Suprapubic skin (tissue), 4 donors: ENCODE measurements around the gene ZNF497. TPM values are rescaled to one million over a fixed set of nuclear protein-coding genes. Genes with fewer than 3 reads are reported as not detected.
"Not testable (repeated sequence)": the region's sequence is repeated elsewhere in the genome, so short reads cannot be mapped to it uniquely, and the experiment has no call there.

Source experiments
- DNase-seq, 2 donors: peaks; one replicate each; pipeline ENCODE4 v3.0.0-alpha.2; 2019; ENCODE audit warnings: low spot score in 2 of 2
- H3K27ac ChIP-seq: fragments of 200-600 bp; sonication (generic); one replicate; pipeline ENCODE4 v1.5.1; 2019
- H3K27me3 ChIP-seq: fragments of 200-600 bp; sonication (generic); one replicate; pipeline ENCODE4 v1.5.1; 2019
- H3K36me3 ChIP-seq: fragments of 200-600 bp; sonication (generic); one replicate; pipeline ENCODE4 v1.5.1; 2019
- H3K4me1 ChIP-seq: fragments of 200-600 bp; sonication (generic); one replicate; pipeline ENCODE4 v1.5.1; 2019
- H3K4me3 ChIP-seq: fragments of 200-600 bp; sonication (generic); one replicate; pipeline ENCODE4 v1.5.1; 2019; ENCODE audit warnings: mild to moderate bottlenecking
- H3K9me3 ChIP-seq: fragments of 200-600 bp; sonication (generic); one replicate; pipeline ENCODE4 v1.5.1; 2019
- CTCF ChIP-seq, 2 donors: fragments of 200-600 bp in 1 of 2; fragments of 450-650 bp in 1 of 2; sonication (generic) in 1 of 2; IDR thresholded peaks; one replicate each; pipeline ENCODE4 v1.5.1; 2016 to 2019; ENCODE audit warnings: antibody characterized with exemption in 2 of 2, mild to moderate bottlenecking in 1 of 2, moderate library complexity in 1 of 2
- EP300 ChIP-seq: sonication (generic); formaldehyde crosslinking; IDR thresholded peaks from one replicate; pipeline ENCODE4 v1.6.1; 2017; ENCODE audit warnings: antibody characterized with exemption
- POLR2A ChIP-seq, 2 donors: fragments of 450-650 bp; IDR thresholded peaks; one replicate each; pipeline ENCODE4 v1.6.1; 2017; ENCODE audit warnings: antibody characterized with exemption in 2 of 2, mild to moderate bottlenecking in 2 of 2, moderate library complexity in 2 of 2
- POLR2AphosphoS5 ChIP-seq, 3 donors: sonication (generic); formaldehyde crosslinking; IDR thresholded peaks; one replicate each; pipeline ENCODE4 v1.6.1; 2017; ENCODE audit warnings: antibody characterized with exemption in 3 of 3
- WGBS: methylation state at CpG from one replicate; pipeline ENCODE4 v1.1.5; 2018; 5-methylcytosine and 5-hydroxymethylcytosine counted together
- total RNA-seq, 4 donors: library from RNA; depleted of rRNA; stranded (reverse); fragments of >200 nt; gene quantifications; one replicate each; pipeline ENCODE4 v1.1.0, GENCODE V29; 2016

Gene ZNF497
- total RNA-seq, 4 donors from 2014 or later, result 2.4 to 4.8 (median 3.4) TPM

GRCh38 chr19:58311345-58311865 lies 51.1 kb downstream of the ZNF497 start:
- H3K27ac ChIP-seq, result no peak overlapping the region
- no peak overlapping the region for H3K4me3 ChIP-seq
- no peaks in the 10 kb centered on the region for H3K27me3 ChIP-seq
- 58% methylated on average over 7 of the region's 7 CpGs for WGBS
- peaks cover 17% of the 10 kb centered on the region for H3K4me1 ChIP-seq
- TF ChIP-seq EP300 (no peak), CTCF (IDR thresholded peaks at IDR 0.05) (no peak), POLR2AphosphoS5 (IDR thresholded peaks at IDR 0.05) (no peak), POLR2A (IDR thresholded peaks at IDR 0.05) (no peak)
- H3K9me3 ChIP-seq, result no peaks in the 10 kb centered on the region
- DNase-seq, result no peak
- H3K36me3 ChIP-seq, result peaks cover 78% of the 10 kb centered on the region

- TF ChIP-seq CTCF (IDR thresholded peaks at IDR 0.05), result peak; percentile 5 to 42
Measured at GRCh38 chr19:58310685-58311084, 51.9 kb downstream of the ZNF497 start.

GRCh38 chr19:58307736-58308135 lies 54.8 kb downstream of the ZNF497 start:
- no peak overlapping the region for H3K27ac ChIP-seq
- peaks cover 26% of the 10 kb centered on the region for H3K4me1 ChIP-seq
- no peaks in the 10 kb centered on the region for H3K9me3 ChIP-seq
- no peaks in the 10 kb centered on the region for H3K27me3 ChIP-seq
- DNase-seq, result no peak
- H3K36me3 ChIP-seq, result peaks cover 43% of the 10 kb centered on the region
- TF ChIP-seq EP300 (no peak), POLR2A (IDR thresholded peaks at IDR 0.05) (no peak), POLR2AphosphoS5 (IDR thresholded peaks at IDR 0.05) (no peak), CTCF (IDR thresholded peaks at IDR 0.05) (no peak)
- H3K4me3 ChIP-seq, result no peak overlapping the region
- WGBS, result 90% methylated on average over 4 of the region's 4 CpGs

More at GRCh38 chr19:58310685-58311084, 51.9 kb downstream of the ZNF497 start:
- H3K36me3 ChIP-seq, result peaks cover 73% of the 10 kb centered on the region
- H3K4me1 ChIP-seq, result peaks cover 24% of the 10 kb centered on the region
- not testable (repeated sequence) for H3K4me3 ChIP-seq, H3K27me3 ChIP-seq, H3K27ac ChIP-seq, H3K9me3 ChIP-seq, DNase-seq
- 69% methylated on average over 13 of the region's 13 CpGs for WGBS

- Histone ChIP-seq H3K4me3 (peak overlapping the region; percentile 86), H3K27me3 (no peaks in the 10 kb centered on the region), H3K36me3 (peaks cover 31% of the 10 kb centered on the region), H3K9me3 (no peaks in the 10 kb centered on the region), H3K4me1 (peaks cover 24% of the 10 kb centered on the region), H3K27ac (peak overlapping the region; percentile 86)
- DNase-seq, result no peak
- 78% methylated on average over 12 of the region's 12 CpGs for WGBS
- TF ChIP-seq POLR2AphosphoS5 (IDR thresholded peaks at IDR 0.05), result no peak
- TF ChIP-seq EP300, result no peak
- no peak for TF ChIP-seq POLR2A (IDR thresholded peaks at IDR 0.05)
- no peak for TF ChIP-seq CTCF (IDR thresholded peaks at IDR 0.05)
Measured at GRCh38 chr19:58305932-58306323, 56.6 kb downstream of the ZNF497 start.

- peaks cover 37% of the 10 kb centered on the region for H3K36me3 ChIP-seq
- peaks cover 20% of the 10 kb centered on the region for H3K4me1 ChIP-seq
- no peaks in the 10 kb centered on the region for H3K9me3 ChIP-seq
- 1% methylated on average over 50 of the region's 55 CpGs for WGBS
- TF ChIP-seq POLR2A (IDR thresholded peaks at IDR 0.05), result peak in 1 of 2 donors; percentile 95
- peak; percentile 24 to 36 for TF ChIP-seq CTCF (IDR thresholded peaks at IDR 0.05)
- peak; percentile 92 to 99 (median 97) for TF ChIP-seq POLR2AphosphoS5 (IDR thresholded peaks at IDR 0.05)
- TF ChIP-seq EP300, result no peak
- H3K27me3 ChIP-seq, result no peaks in the 10 kb centered on the region
- peak within 1 kb of the TSS; percentile 86 for H3K27ac ChIP-seq
- H3K4me3 ChIP-seq, result peak within 1 kb of the TSS; percentile 86
- peak; percentile 98 for DNase-seq
Measured at GRCh38 chr19:58305065-58305931, 57.3 kb downstream of the ZNF497 start, which contains the start of gene ERVK3-1. ERVK3-1 (plus strand) TSS chr19:58305377; CDS start chr19:58312169, 6,792 bp downstream.
